ENCODE measurements around the gene ZFYVE26.

DNA sequence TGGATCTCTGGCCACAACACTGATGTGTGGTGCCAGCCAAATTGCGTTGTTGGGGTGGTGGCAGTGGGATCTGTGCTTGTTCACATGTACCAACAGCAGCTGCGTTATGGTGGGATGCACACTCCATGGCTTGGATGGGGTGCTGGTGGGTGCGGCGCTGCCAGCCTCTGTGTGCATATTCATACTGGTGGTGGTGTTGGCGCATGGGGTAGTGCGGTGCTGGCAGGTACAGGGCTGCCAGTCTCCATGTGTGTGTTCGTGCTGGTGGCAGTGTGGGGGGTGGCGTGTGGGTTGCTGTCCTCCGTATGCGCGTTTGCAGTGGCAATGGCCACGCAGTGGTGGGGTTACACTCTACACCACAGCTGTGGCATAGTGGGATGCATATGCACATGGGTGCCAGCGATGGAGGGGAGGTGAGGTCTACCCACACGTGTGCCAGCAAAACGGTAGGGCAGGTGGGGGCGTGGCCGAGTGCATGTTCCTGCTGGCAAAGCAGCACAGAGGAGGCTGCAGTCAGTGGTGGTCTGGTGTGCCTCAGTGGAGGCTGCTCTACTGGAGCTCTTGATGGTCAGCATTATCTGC lies 29.7 kb upstream of the ZFYVE26 start:
- TF ChIP-seq POLR2A (IDR thresholded peaks at IDR 0.05; ENCODE audit: low read length) (no peak), EP300 (IDR thresholded peaks at IDR 0.05) (no peak)

All from A549 (cell line).